Retinal pigment epithelial cell (primary cell): ENCODE data around the gene NPDC1.

Experiments
- DNase-seq: peaks from one replicate; pipeline ENCODE4 v3.0.0-alpha.2; 2010; ENCODE audit warnings: low read depth
- H3K4me3 ChIP-seq: 2 replicates; pipeline ENCODE4 v1.5.1; 2011; ENCODE audit warnings: mild to moderate bottlenecking, low read length, control low read depth, moderate library complexity
- CTCF ChIP-seq: conservative IDR thresholded peaks from 2 replicates; pipeline ENCODE4 v1.5.1; 2011; ENCODE audit warnings: low read depth, low read length, control low read depth, inconsistent platforms

Gene NPDC1

GRCh38 chr9:137062384-137062783, 16.4 kb upstream of the NPDC1 start:
- no peak for TF ChIP-seq CTCF

GRCh38 chr9:137058521-137059234, 12.7 kb upstream of the NPDC1 start:
- DNase-seq: no peak
- no peak for TF ChIP-seq CTCF
- no peak overlapping the region for H3K4me3 ChIP-seq

More at GRCh38 chr9:137062384-137062783, 16.4 kb upstream of the NPDC1 start:
- DNase-seq: no peak
- H3K4me3 ChIP-seq: no peak overlapping the region

DNA sequence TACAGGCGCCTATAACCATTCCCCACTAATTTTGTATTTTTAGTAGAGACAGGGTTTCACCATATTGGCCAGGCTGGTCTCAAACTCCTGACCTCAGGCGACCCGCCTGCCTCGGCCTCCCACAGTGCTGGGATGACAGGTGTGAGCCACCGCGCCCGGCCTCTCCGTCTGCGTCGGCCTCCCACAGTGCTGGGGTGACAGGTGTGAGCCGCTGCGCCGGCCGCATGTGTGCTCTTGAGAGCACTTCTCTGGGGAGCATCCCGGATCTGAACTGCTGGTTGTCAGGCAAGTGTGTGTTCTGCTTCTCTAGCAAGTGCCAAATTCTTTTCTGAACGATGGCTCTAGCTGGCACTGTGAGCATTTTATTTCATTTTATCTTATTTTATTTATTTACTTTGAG, 11.6 kb upstream of the NPDC1 start:
- no peak for DNase-seq
- H3K4me3 ChIP-seq: no peak overlapping the region
- TF ChIP-seq CTCF: no peak

DNA sequence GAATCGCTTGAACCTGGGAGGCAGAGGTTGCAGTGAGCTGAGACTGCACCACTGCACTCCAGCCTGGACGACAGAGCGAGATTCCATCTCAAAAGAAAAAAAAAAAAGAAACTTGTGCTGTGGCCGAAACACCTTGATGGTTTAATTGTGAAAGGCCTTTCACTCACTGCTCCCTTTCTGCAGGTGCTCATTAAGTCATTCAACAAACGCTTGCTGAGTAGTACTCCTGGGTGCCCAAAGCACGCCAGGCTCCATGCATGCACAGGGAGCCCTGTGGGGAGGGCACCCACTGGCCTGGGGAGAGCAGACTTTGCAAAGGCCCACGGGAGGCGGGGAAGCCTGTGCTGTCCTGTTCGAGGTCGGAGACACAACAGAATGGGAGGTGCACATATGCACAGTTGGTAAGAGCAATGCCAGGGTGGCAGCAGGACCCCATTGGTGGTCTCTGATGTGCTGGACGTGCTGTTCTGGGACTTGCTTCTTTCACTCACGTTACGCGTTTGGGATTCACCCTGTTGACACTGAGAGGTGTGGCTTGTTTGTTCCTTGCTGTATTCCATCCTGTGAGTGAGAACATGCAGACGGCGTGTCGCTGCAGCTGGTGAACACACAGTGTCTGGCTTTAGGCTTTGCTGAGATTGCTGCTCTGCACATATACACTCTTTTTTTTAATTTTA, 10.9 kb upstream of the NPDC1 start:
- DNase-seq: no peak
- TF ChIP-seq CTCF: no peak
- H3K4me3 ChIP-seq: no peak overlapping the region

GRCh38 chr9:137055385-137056364, 9.7 kb upstream of the NPDC1 start:
- TF ChIP-seq CTCF: no peak
- H3K4me3 ChIP-seq: no peak overlapping the region
- peak; percentile 41 for DNase-seq

DNA sequence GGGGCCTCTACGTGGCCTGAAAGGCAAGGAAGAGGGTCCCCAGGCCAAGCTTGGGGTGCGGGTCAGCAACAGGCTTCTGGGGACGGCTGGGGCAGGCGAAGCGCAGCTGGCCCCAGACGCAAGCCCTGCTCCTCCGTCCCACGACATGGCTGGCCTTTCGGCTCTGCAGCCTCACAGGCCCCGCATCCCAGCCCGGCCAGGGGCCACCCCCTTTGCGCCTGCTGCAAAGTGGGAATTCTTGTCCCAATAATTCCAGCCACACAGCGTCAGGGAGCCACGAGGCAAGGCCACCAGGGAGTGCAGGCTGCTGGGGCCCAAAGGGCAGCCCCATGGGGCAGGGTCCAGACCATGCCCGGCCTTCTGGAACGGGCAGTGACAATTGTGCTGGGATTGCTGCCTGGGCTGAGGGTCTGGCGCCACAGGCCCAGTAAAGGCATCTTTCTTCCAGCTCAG, 9.0 kb upstream of the NPDC1 start:
- H3K4me3 ChIP-seq: no peak overlapping the region
- no peak for DNase-seq
- TF ChIP-seq CTCF: no peak
